ENCODE results near the gene EPHA10. TPM values are rescaled to one million over a fixed set of nuclear protein-coding genes. Genes with fewer than 3 reads are reported as not detected.
A peak's percentile ranks its signal among the peaks of the same experiment; 100 is the strongest.

Gene EPHA10
- total RNA-seq, 1 experiment from 2014 or later = 1.0 TPM

GRCh38 chr1:37797750-37798345 lies 32.9 kb upstream of the EPHA10 start:
- Mint-ChIP-seq H3K4me3 (ENCODE audit: unreplicated experiment) (no peak overlapping the region), H3K27me3 (ENCODE audit: insufficient read depth, unreplicated experiment) (no peaks in the 10 kb centered on the region), H3K4me1 (ENCODE audit: insufficient read depth, unreplicated experiment) (peaks cover 16% of the 10 kb centered on the region), H3K36me3 (ENCODE audit: insufficient read depth, unreplicated experiment) (peaks cover 62% of the 10 kb centered on the region), H3K9me3 (ENCODE audit: unreplicated experiment) (no peaks in the 10 kb centered on the region), H3K27ac (ENCODE audit: low read depth, unreplicated experiment) (no peak overlapping the region)
- TF ChIP-seq CTCF (IDR thresholded peaks at IDR 0.05; ENCODE audit: unreplicated experiment) = no peak
- intact Hi-C loops (cut with micrococcal nuclease) = no loop called here
- no TSS peak for BruUV-seq (replicated peaks)
- CTCF ChIA-PET = interaction anchor here (0.6 to 1.2 kb wide), 3 partner anchors 62 to 484 kb away, joined by 3 to 4 read pairs (median 4); no protein-coding TSS in a partner anchor
- DNase-seq (ENCODE audit: unreplicated experiment) = peak; percentile 30
- POLR2A ChIA-PET = interaction anchor here (2.6 kb wide), 1 partner anchor 9 kb away, joined by 8 read pairs; the partner anchor contains the start of gene C1orf122

- no peaks in the 10 kb centered on the region for H3K27me3 Mint-ChIP-seq (ENCODE audit: insufficient read depth, unreplicated experiment)
- intact Hi-C loops (cut with micrococcal nuclease) = no loop called here
- ChIA-PET CTCF (interaction anchor here (1.6 kb wide), 1 partner anchor 64 kb away, joined by 4 read pairs; the partner anchor contains the start of gene MTF1), POLR2A (interaction anchor here (0.6 to 1.3 kb wide), 4 partner anchors 11 to 136 kb away, joined by 3 to 5 read pairs (median 4); a partner anchor contains a TSS)
- no peak overlapping the region for H3K27ac Mint-ChIP-seq (ENCODE audit: low read depth, unreplicated experiment)
- H3K4me3 Mint-ChIP-seq (ENCODE audit: unreplicated experiment) = peak overlapping the region; percentile 82
- H3K36me3 Mint-ChIP-seq (ENCODE audit: insufficient read depth, unreplicated experiment) = peaks cover 42% of the 10 kb centered on the region
- no peak for TF ChIP-seq CTCF (IDR thresholded peaks at IDR 0.05; ENCODE audit: unreplicated experiment)
- BruUV-seq (replicated peaks) = no TSS peak
- H3K9me3 Mint-ChIP-seq (ENCODE audit: unreplicated experiment) = no peaks in the 10 kb centered on the region
- H3K4me1 Mint-ChIP-seq (ENCODE audit: insufficient read depth, unreplicated experiment) = peaks cover 16% of the 10 kb centered on the region
- peak; percentile 60 for DNase-seq (ENCODE audit: unreplicated experiment)
Measured at GRCh38 chr1:37795340-37796125, 30.6 kb upstream of the EPHA10 start.

- H3K27me3 Mint-ChIP-seq (ENCODE audit: insufficient read depth, unreplicated experiment) = no peaks in the 10 kb centered on the region
- CTCF ChIA-PET = interaction anchor here (1.6 kb wide), 1 partner anchor 65 kb away, joined by 4 read pairs; the partner anchor contains the start of gene MTF1
Measured at GRCh38 chr1:37794372-37795339, 29.7 kb upstream of the EPHA10 start.

More at GRCh38 chr1:37794372-37795339, 29.7 kb upstream of the EPHA10 start:
- Mint-ChIP-seq H3K9me3 (ENCODE audit: unreplicated experiment) (no peaks in the 10 kb centered on the region), H3K4me3 (ENCODE audit: unreplicated experiment) (peak overlapping the region; percentile 82), H3K36me3 (ENCODE audit: insufficient read depth, unreplicated experiment) (peaks cover 42% of the 10 kb centered on the region), H3K27ac (ENCODE audit: low read depth, unreplicated experiment) (peak overlapping the region; percentile 71), H3K4me1 (ENCODE audit: insufficient read depth, unreplicated experiment) (peaks cover 16% of the 10 kb centered on the region)
- POLR2A ChIA-PET = interaction anchor here (1.1 to 1.3 kb wide), 4 partner anchors 12 to 106 kb away, joined by 4 to 5 read pairs (median 4); partner anchors contain the start of genes C1orf122 and YRDC
- intact Hi-C loops (cut with micrococcal nuclease) = loop anchor here (1.0 kb wide), 1 partner anchor 104 kb away; a partner anchor contains a TSS
- TF ChIP-seq CTCF (IDR thresholded peaks at IDR 0.05; ENCODE audit: unreplicated experiment) = no peak
- peak; percentile 32 for DNase-seq (ENCODE audit: unreplicated experiment)
- BruUV-seq (replicated peaks) = no TSS peak
